ENCODE measurements around the gene MRPL12. TPM values are rescaled to one million over a fixed set of nuclear protein-coding genes. Genes with fewer than 3 reads are reported as not detected.

Gene MRPL12
- total RNA-seq, 4 donors from 2014 or later: 69.6 to 115 (median 79.9) TPM

DNA sequence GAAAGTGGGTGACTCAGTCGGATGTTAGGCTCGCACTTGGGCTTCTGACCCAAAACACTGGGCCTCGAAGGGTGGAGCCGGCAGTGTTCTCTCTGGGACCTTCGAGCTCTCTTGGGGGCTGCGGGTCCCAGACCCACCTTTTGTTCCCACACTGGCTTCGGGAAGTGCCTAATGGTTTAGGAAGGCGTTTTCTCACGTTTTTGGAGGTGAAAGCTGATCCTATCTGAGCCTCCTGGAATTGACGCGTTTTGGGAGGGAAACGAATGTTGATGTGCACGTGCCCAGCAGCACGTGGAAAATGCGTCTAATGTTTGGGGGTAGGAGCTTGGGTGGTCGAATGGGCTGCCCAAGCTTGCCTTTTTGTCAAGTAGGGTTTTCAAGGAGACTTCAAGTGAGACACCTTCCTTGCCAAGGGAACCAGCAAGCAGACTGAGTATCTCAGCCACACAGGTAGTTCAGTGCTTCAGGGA is 18.7 kb upstream of the MRPL12 start:
- WGBS, 2 donors: 0% methylated on average over 1 to 12 of the region's 16 CpGs

DNA sequence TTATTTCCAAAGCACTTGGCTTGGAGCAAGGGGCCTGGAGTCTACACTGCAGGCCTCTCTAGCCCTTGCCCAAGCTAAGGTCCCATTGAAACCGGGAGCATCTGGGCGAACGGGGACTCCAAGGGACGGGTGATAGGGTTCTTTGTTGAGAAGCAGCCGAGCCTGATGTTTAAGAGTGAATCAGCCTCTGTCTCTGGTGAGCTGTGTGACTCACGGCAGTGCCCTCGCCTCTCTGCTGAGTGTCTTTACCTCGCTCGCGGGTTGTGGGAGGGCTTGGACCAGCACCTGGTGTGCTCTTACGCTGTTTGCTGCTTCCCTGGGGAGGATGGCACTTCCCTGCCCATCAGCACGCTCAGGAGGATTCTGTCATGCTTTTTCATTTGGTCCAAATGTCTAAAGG is 18.1 kb upstream of the MRPL12 start:
- TF ChIP-seq, protein P1, sequence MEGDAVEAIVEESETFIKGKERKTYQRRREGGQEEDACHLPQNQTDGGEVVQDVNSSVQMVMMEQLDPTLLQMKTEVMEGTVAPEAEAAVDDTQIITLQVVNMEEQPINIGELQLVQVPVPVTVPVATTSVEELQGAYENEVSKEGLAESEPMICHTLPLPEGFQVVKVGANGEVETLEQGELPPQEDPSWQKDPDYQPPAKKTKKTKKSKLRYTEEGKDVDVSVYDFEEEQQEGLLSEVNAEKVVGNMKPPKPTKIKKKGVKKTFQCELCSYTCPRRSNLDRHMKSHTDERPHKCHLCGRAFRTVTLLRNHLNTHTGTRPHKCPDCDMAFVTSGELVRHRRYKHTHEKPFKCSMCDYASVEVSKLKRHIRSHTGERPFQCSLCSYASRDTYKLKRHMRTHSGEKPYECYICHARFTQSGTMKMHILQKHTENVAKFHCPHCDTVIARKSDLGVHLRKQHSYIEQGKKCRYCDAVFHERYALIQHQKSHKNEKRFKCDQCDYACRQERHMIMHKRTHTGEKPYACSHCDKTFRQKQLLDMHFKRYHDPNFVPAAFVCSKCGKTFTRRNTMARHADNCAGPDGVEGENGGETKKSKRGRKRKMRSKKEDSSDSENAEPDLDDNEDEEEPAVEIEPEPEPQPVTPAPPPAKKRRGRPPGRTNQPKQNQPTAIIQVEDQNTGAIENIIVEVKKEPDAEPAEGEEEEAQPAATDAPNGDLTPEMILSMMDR (IDR thresholded peaks at IDR 0.05): no peak
- no peak for TF ChIP-seq POLR2A (IDR thresholded peaks at IDR 0.05)
- peaks cover 37 to 66% (median 39%) of the 10 kb centered on the region in 3 donors for H3K36me3 ChIP-seq
- DNase-seq: no peak
- intact Hi-C loops (cut with DNase I): no loop called here
- 60% methylated on average over 1 of the region's 12 CpGs; no CpG with 5 or more reads in 1 of the 2 donors for WGBS, 2 donors
- peak overlapping the region; percentile 85 to 97 (median 95) for H3K4me3 ChIP-seq
- peak overlapping the region; percentile 85 to 98 (median 94) for H3K27ac ChIP-seq
- H3K27me3 ChIP-seq: no peaks in the 10 kb centered on the region
- no peaks in the 10 kb centered on the region for H3K9me3 ChIP-seq
- peaks cover 36 to 71% (median 37%) of the 10 kb centered on the region in 3 donors for H3K4me1 ChIP-seq

More for the DNA sequence above, 18.7 kb upstream of the MRPL12 start:
- DNase-seq: no peak
- peak overlapping the region; percentile 85 to 98 (median 94) for H3K27ac ChIP-seq
- no peaks in the 10 kb centered on the region for H3K27me3 ChIP-seq
- no peaks in the 10 kb centered on the region for H3K9me3 ChIP-seq
- H3K4me3 ChIP-seq: peak overlapping the region; percentile 85 to 97 (median 95)
- TF ChIP-seq POLR2A (IDR thresholded peaks at IDR 0.05): no peak
- TF ChIP-seq, protein P1 (IDR thresholded peaks at IDR 0.05): no peak
- peaks cover 34 to 64% (median 37%) of the 10 kb centered on the region in 3 donors for H3K36me3 ChIP-seq
- intact Hi-C loops (cut with DNase I): no loop called here
- H3K4me1 ChIP-seq: peaks cover 36 to 67% (median 37%) of the 10 kb centered on the region in 3 donors

DNA sequence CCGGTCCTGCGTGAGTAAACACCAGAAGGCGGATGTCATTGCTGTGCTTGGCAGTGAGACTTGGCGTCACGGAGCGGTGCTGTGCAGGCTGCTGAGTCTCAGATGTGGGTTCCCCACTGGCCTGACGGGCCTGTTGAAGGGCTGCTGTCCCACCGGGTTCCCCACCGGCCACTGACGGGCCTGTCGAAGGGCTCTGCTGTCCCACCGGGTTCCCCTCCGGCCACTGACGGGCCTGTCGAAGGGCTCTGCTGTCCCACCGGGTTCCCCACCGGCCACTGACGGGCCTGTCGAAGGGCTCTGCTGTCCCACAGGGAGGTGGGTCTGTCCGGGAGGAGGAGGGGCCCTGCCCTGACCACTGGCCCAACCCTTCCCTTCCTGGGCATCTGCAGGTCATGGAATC is 16.6 kb upstream of the MRPL12 start:
- H3K36me3 ChIP-seq: peaks cover 51 to 66% (median 54%) of the 10 kb centered on the region in 3 donors
- 98% methylated on average over 11 of the region's 20 CpGs; no CpG with 5 or more reads in 1 of the 2 donors for WGBS, 2 donors
- intact Hi-C loops (cut with DNase I): no loop called here
- no peak overlapping the region for H3K27ac ChIP-seq
- DNase-seq: no peak
- no peaks in the 10 kb centered on the region for H3K27me3 ChIP-seq
- H3K9me3 ChIP-seq: no peaks in the 10 kb centered on the region
- TF ChIP-seq POLR2A (IDR thresholded peaks at IDR 0.05): no peak
- TF ChIP-seq, protein P1 (IDR thresholded peaks at IDR 0.05): no peak
- peaks cover 36 to 69% (median 37%) of the 10 kb centered on the region in 3 donors for H3K4me1 ChIP-seq
- H3K4me3 ChIP-seq: no peak overlapping the region

DNA sequence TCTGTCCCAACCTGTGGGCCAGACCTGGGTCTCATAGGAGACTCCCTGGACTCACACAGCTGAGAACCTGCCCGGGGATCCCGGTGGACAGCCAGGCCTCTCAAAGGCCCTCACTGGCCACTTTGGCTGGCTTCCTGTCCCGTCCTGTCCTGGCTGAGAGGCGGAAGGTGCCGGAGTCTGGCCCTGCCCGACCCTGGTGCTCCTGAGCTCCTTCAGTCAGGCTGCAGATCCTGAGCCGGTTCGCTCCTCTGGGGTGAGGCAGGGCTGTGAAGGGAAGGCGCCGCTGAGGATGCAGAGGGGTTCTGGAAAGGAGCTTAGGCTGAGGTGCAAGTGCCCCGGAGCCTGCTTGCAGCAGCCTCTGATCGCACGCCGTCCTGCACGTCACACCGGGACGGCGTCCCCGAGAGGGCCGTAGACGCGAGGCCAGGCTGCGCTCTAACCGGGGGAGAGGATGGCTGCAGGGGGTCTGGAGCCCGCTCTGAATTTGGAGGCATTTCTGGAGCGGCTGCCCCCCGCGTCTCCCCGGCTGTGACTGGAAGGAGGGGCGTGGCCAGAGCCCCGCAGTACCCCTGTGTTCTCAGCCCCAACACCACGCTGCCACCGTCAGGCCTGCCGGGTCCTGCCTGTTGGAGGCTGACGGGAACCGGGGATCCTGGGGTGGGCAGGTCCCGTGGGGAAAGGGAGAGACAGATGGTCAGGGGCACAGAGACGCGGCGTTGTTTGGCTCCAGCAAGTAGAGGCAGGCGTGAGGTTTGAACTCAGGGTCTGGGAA is 15.2 kb upstream of the MRPL12 start:
- TF ChIP-seq, protein P1 (IDR thresholded peaks at IDR 0.05): no peak
- TF ChIP-seq POLR2A (IDR thresholded peaks at IDR 0.05): no peak
- Histone ChIP-seq H3K4me3 (no peak overlapping the region), H3K27ac (peak overlapping the region in 2 of 4 donors; percentile 28 to 32), H3K9me3 (no peaks in the 10 kb centered on the region), H3K27me3 (no peaks in the 10 kb centered on the region), H3K36me3 (peaks cover 64 to 78% (median 64%) of the 10 kb centered on the region in 3 donors), H3K4me1 (peaks cover 26 to 56% (median 26%) of the 10 kb centered on the region in 3 donors)
- intact Hi-C loops (cut with DNase I): no loop called here
- DNase-seq: no peak
- 62 to 78% methylated on average over 7 to 20 of the region's 41 CpGs for WGBS, 2 donors

DNA sequence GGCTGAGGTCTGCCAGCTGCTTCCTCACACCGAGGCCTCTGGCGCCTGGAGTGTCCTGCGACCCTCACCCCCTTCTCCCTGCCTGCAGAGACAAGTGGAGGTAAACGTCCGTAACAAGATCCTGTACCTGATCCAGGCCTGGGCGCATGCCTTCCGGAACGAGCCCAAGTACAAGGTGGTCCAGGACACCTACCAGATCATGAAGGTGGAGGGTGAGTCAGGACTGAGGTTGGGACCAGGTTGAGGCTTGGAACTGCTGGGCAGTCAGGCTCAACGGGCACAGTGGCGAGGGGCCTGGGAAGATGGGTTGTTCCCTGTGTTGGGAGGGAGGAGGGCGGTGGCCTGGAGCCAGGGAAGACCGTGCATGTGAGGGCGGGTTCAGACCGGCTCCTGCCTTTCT is 14.6 kb upstream of the MRPL12 start:
- WGBS, 2 donors: 53% methylated on average over 6 of the region's 14 CpGs; no CpG with 5 or more reads in 1 of the 2 donors
- peaks cover 70 to 84% (median 71%) of the 10 kb centered on the region in 3 donors for H3K36me3 ChIP-seq
- H3K27me3 ChIP-seq: no peaks in the 10 kb centered on the region
- H3K4me3 ChIP-seq: no peak overlapping the region
- no peak for DNase-seq
- peak overlapping the region in 2 of 4 donors; percentile 28 to 32 for H3K27ac ChIP-seq
- TF ChIP-seq POLR2A (IDR thresholded peaks at IDR 0.05): no peak
- TF ChIP-seq, protein P1 (IDR thresholded peaks at IDR 0.05): no peak
- no peaks in the 10 kb centered on the region for H3K9me3 ChIP-seq
- intact Hi-C loops (cut with DNase I): no loop called here
- H3K4me1 ChIP-seq: peaks cover 24 to 53% (median 25%) of the 10 kb centered on the region in 3 donors
